SW480 (cell line): ENCODE data around the gene TBC1D16.
"Not testable (repeated sequence)": the region's sequence is repeated elsewhere in the genome, so short reads cannot be mapped to it uniquely, and the experiment has no call there.

ENCODE experiments used
- DNase-seq: peaks from one replicate; pipeline ENCODE4 v3.0.0-alpha.2; 2016; ENCODE audit warnings: low spot score

The TBC1D16 gene

DNA sequence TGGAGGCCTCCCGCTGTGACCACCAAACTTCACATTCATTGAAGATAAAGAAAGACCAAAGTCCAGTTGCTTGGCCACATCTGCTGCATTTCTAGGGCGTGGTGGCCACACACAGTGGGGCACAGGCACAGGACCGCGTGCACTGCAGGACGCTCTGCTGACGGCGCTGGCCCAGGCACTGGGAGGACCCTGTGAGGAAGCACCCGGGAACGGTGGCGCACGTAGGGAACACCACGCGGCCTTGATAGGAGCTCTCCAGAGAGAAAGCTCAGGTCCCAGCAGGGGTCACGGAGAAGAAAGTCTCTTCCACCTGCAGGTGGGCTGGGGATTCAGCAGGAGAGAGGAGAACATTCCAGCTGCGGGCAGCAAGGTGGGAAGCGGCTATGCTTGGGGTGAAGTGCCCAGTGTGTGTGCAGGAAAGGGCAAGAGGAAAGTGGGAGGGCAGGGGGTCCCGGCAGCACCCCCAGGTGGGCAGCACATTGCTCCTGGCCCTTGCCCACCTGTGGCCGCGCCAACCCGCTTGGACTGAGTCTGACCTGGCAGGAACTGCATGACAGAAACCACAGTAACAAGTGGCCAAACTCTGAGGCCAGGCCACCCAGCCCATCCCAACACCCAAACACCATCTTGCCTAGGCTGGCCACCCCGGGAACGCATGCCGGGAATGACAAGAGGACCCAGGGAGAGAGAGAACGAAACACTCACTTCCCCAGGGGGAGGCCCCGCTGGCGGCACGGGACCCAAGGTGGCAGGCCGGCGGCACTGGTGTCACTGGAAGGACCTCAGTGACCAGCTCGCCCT lies 32.8 kb downstream of the TBC1D16 start:
- no peak for DNase-seq

DNA sequence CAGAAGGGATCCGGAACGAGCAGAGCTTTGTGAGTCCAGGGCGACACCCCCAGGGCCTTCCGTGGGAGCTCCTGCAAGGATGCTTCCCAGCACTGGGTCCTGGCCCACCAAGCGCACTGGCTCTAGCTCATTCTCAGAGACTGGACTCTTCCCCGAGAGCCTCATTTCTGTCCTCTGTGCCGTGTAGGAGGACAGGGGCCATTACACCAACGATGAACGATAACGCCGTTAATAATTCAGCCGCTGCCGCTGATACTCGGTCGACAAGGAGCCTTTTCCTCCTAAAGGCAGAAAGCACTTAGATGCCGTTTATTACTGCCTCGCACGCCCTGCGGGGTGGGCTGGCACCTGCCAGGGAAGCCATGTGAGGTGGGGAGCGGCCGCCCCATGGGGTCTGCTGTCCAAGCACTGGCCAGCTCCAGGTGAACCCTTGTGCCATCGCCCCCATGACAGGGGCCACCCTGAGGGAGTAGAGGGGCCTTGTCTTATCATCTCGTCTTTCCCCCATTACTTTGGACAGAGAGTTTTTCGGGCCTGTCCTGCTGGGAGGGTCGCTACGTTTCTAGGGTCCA lies 33.5 kb downstream of the TBC1D16 start:
- no peak for DNase-seq

DNA sequence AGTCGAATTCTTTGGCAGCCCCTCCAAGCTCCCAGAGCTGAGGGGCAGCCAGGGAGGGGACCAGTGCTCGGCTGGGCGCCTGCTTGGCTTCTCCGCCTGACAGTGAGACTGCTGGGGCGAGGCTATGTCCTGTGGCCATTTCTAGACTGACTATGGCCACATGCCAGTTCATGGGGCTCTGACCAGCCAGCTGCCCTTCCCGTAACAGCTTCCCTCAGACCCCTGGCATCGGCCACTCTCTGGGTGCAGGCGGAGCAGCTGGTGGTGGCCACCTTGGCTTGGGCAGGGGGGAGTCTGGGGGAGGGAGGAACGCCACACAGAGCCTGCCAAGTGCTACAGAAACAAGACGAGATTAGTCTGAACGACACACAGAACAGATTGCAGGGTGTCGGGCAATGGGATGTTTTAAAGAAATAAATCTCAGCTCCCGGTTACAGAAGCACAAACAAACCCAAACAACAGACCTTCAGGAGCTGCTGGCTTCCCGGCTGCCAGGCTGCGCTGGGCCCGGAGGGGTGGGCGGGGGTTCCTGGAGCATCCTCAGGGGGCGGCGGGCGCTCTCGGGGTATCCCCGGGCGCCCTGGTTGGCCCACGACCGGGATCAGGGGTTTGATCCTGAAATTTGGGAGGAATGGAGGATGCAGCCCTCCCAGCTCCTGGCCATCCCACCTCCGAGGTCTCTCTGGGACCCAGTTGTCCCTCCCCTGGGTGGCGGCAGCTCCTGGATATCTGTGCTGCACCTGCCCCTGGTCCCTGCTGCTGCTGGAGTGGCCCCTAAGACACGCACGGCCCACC lies 34.5 kb downstream of the TBC1D16 start:
- DNase-seq: no peak

DNA sequence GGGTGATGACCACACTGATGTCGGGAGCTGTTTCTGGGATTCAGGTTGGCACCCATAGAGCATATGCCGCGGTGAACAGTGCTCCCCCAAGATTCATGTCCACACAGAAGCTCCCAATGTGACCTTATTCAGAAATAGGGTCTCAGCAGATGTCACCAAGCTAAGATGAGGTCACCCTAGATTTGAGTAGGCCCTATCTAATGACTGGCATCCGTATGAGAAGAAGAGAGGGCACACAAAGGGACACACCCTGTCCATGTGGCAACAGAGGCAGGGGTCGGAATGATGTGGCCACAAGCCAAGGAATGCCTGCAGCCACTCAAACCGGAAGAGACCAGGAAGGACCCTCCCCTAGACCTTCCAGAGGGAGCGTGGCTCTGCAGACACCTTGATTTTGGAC lies 35.5 kb downstream of the TBC1D16 start:
- DNase-seq: no peak

DNA sequence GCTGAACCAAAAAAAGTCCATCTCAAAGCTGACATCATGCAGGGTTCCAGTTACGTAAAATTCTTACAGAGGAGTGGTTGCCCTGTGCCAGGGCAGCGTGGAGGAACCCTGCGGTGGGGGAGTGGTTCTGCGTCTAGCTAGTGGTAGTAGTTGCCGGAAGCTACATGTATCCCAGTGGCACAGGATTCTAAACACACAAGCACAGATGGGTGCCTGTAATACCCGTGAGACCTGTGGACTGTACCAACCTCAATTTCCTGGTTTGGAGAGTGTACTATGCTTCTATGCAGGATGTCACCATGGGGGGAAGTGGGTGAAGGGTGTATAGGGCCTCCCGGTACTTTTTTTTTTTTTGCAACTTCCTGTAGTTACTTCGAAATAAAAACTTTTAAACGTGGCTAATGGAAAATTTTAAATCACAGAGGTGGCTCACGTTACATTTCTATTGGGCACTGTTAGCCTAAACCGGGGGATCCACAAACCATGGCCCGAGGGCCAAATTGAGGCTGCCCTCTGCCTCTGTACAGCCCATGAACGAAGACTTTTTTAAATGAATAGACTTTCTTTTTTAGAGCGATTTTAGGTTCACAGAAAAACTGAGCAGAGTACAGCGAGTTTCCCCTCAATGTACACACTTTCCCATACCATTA lies 38.5 kb downstream of the TBC1D16 start:
- no peak for DNase-seq

DNA sequence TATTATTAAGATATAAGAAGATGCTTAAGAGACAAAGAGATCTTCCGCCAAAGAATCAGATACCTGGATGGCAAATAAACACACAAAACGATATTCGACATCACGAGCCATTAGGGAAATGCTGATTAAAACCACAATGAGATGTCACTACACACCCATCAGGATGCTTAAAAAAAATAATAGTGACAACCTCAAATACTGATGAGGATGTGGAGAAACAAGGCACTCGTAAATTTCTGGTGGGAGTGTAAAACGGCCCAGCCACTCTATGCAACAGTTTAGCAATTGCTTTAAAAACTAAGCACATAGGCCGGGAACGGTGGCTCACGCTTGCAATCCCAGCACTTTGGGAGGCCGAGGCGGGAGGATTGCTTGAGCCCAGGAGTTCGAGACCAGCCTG lies 39.4 kb downstream of the TBC1D16 start:
- DNase-seq: no peak

DNA sequence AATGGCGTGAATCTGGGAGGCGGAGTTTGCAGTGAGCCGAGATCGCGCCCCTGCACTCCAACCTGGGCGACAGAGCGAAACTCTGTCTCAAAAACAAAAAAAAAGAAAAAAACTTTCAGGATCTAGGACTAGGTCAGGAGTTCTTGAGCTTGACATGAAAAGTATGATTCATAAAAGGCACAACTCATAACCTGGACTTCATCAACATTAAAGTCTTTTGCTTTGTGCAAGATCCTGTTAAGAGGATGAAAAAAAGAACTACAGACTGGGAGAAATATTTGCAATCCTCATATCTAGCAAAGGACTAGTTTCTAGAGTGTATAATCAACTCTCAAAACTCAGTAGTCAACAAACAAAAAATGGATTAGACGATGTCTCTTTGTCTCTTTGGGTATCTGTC lies 40.0 kb downstream of the TBC1D16 start:
- DNase-seq: no peak

DNA sequence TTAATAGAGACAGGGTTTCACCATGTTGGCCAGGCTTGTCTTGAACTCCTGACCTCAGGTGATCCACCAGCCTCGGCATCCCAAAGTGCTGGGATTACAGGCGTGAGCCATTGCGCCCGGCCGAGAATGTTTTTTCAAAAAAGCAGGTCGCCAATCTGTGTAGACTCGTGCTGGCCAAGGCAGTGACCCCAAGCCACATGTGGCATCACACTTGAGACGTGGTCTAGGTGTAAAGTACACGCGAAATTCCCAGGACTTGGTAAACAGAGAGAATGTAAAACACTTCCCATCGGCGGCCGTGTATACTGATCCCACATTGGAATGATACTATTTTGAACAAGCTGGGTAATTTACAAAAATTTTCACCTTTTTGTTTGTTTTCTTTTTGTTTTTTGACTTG lies 41.1 kb downstream of the TBC1D16 start:
- no peak for DNase-seq

DNA sequence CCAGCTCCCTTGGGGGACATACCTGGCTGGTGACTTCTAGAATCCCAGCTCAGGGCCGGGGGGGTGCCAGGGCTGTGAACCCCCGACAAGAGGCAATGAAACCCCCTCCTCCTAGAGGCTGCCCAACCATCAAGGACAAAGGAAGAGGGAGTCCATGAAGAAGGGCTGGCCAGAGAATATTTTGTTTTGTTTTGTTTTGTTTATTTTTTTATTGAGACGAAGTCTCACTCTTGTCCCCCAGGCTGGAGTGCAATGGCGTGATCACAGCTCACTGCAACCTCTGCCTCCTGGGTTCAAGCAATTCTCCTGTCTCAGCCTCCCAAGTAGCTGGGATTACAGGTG lies 41.5 kb downstream of the TBC1D16 start:
- not testable (repeated sequence) for DNase-seq

DNA sequence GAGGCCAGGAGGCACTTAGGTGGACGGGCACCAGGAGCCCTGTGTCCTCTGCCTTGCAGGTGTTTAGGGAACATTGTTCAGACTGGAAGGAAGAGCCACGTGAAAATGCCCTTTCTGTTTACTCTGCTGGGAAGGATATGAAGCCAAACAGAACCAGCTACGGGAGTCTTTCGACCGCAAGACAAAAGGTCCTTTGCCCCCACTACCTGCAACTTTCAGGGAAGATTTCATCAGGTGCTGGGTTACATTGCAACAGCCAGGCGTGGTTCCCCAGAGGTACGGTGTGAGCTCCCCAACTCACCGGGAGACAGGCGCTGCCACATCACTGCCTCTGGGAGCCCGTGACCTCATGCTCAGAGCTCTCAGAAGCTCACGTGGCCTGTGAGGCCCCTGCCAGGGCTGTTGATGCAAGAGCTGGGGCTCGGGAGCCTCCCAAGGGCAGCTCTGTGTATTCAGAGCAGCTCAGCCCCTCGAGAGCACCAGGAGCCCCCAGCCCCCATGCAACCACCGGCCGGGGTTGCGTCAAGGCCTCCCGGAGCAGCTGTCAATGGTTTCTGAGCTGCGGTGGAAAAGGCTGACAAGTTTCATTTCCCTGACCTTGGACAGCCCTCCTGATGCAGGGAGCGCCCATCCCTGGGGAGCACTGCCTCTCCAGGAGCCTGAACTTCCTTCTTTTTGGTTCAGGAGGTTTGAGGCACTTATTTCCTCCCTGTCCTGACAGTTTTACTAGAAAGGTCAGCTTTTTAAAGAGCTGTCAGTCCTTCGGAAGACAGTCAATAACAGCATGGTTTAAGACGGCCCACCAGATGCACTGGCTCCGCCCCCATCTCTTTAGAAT lies 42.1 kb downstream of the TBC1D16 start:
- peak; percentile 99 for DNase-seq

DNA sequence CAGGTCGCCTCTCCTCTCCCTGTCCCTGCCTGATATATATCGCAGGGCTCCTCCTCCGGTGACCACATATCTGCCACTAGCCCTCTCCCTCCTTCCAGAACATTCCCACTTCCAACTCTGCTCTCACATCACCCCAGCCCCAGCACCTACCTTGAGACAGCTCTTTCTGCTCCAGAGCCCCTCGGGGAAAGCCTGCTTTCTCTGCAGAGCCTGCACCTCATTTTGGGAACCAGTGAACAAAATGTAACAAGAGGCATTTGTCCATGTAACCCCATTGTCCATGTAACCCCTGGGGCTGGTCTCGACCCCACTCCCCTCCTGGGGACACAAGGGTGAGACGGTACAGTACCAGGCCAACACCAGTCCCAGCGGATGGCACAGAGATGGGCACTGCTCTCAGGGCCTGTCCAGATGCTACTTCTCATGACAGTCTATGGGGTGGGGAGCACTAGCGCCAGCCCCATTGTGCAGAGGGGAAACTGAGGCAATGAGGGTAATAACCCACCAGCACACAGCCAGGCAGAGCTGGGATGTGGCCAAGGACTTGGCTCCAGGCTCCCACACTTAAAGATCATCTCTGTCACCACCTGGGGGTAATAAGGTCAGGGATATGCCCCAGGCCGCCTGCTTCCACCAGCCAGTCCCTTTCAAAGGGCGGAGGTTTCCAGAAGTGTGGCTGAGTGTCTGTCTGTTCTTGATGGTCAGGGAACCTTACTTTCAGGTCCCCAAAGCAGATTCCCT lies 42.9 kb downstream of the TBC1D16 start:
- DNase-seq: no peak

DNA sequence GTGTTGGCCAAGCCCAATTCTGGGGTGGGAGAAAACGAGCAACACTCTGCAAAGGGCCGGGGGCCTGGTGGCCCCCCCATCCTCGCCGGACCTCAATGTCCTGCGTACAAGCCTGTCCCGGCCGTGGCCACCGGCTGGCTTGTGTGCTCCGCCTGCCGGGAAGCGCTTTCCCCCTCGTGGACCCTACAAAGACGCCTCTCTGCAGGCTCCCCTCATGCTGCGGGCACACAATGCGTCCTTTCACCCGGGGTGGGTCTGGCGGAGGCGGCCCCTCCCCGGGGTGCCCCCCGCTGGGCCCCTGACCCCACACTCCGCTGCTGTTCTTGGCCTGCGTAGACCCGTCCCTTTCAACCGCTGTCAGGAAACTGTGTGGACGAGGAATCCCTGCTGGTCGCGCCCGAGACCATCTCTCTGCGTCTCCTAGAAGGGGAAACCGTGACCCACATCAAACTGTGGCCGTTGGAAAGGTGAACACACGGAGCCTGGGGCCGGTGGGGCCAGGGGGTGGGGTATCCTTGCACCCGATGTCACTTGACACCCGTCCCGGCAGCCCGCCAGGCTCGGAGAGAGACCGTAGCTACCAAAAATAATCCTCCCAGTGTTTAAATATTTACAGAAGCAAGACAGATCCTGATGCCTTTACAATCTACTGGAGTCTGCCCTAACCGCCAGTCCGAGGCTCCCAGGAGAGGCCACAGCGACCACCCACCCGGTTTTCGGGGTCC lies 43.6 kb downstream of the TBC1D16 start:
- peak; percentile 66 for DNase-seq

DNA sequence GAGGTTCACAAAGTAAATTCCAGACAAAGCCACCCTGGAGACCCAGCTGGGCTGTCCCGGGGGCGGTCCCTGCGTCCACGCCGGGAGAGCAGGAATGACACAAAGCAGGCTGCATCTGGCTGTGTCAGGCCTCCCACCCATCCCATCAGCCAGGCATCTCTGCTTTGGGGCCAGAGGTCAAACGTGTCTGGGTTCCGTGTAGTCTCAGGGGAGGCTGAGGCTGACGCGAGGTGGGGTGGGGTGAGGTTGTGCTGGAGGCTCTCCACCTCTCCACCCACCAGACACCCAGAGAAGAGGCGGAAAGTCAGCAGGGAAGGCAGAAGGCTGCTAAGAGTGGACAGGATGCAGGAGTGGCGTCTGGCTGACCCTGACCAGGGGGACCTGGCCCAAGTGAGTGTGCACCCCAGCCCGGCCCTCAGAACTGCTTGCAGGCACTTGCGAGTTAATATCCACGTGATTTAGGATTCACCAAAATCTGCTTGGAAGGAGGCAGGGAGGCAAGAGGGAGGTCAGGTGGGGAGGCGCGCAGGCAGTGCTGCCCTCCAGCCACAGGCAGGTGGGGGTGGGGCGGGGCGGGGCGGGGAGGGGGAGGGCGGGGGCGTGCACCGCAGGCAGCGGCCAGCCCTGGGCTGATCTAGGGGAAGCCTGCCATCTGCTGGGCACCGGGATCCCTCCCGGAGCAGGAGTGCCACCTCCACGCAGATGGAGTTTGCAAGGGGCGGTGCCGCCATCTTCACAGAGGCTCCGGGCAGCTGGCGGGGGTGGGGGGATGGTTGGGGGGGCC lies 44.3 kb downstream of the TBC1D16 start:
- peak; percentile 91 for DNase-seq

DNA sequence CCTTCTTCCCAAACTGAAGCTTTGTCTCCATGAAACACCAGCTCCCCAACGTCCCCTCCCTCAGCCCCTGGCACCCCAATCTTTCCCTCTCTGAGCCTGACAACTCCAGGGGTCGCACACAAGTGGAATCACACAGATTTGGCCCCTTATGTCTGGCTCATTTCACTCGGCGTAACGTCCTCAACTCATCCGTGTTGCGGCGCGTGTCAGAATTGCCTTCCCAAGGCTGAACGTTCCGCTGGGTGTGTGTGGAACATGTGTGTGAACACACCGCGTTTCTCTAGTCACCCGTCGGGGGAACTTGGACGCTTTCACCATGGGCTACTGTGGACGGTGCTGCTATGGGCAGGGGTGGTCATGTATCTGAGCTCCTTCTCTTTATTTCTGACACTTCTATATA lies 45.0 kb downstream of the TBC1D16 start:
- DNase-seq: no peak

DNA sequence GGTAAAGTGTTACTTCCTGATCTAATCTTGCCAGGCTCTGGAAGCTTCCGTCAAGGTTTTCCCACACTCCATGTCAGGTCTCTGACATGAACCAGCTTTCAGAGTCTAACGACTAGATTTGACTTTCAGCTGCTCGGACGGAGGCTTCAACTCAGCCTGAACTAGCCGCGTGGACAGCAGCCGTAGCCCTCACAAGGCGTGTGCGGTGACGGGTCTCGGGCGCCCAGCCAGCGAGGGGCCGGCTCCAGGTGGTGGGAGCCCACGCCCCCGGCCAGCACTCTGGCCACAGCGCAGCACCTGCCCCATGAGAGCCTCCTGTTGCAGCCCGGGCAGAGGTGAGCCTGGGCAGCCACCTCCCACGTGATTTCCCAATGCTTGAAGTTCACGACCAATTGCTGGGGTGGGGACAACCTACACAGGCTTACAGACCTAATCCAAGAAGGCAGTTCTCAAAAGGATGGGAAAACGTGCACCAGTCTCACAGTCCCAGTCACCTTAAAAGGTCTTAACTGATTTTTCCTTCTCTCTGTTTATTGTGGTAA lies 45.5 kb downstream of the TBC1D16 start:
- DNase-seq: peak; percentile 73

DNA sequence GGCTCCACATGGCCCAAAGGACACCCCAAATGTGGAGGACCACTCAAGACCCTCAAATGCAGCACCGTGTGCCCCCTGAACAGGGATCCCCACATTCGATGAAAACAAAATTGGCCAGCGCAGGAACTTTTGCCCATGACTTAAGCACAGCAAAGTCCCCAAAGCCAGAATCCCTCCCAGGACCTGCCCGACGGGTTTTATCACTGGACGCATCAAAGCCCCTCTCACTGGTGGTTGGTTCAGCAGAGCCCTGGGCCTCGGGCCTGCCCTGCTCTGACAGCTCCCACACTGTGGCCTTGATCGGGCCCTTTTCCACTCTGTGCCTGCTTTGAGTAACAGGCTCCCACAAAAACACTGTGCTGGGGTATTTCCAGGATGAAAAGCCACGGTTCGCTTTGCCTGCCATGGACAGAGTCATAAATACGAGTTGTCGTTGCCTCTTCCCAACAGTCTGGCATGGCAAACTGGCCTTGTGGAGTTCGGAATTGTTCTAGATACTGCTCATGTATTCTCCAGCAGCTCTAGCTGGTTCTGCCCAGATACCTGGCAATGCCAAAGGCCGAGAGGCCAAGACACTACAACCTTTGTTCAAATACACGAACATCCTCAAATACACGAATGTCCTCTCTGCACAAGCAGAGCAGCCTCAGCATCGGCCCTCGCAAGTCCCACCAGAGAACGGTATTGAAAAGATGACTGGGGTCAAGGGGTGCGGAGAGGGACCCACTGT lies 46.4 kb downstream of the TBC1D16 start:
- DNase-seq: no peak

DNA sequence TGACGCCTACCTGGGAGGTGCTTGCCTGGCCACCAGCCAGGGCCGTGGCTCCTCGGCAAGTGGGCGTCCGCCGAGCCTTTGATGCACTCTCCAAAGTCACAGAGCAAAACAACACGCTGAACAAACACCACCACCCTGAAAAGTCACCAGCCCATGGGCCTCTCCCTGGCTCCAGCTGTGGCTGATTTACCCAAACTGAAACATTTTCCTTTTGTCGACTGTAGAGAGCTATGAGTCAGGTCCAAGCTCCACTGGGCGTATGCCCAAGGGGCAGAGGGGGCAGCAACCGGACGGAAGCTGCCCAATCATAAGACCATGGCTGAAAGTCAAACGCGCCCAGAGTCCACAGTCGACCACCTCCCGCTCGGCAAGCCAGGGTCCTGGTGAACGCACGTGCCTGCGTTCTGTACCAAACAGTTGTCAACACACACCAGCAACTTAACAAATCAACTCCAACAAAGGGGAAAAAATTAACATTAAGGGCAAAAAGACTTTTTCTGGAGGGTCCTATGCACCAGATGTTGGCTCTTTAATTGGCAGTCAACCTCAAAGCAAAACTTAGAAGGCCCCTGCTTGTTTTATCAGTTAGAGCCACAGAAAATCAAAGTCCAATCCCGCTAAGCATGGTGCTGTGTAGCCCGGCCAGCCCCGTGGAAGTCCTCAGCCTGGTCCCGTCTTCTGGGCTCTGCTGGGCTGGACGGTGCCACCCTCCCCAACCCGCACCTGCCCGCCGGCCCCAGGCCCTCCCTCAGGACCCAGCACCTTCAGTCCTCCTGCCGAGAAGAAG lies 47.3 kb downstream of the TBC1D16 start:
- peak; percentile 96 for DNase-seq

DNA sequence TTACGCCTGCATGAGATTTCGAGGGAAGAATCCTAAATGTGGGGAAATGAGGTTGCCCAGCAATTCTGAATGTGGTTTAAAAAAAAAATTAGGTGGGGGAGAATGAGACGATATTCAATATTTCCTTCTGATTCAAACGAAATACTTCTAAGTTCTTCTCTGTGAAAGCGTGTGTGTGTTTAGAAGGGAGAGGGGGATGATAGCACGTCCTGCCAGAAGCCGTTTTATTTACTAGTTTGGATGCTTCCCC lies 47.8 kb downstream of the TBC1D16 start:
- DNase-seq: no peak
